Activated CD8-positive, alpha-beta memory T cell treated with anti-CD3 and anti-CD28 coated beads, Interleukin-2, amount 10 ng/mL, durations not matched to agents 7 days and 5 days (primary cell): ENCODE data around the gene LOXL3. TPM values are rescaled to one million over a fixed set of nuclear protein-coding genes. Genes with fewer than 3 reads are reported as not detected.
A peak's percentile ranks its signal among the peaks of the same experiment; 100 is the strongest.

Experiments
- ATAC-seq: fragments of 150-1000 bp; cut with Tn5 transposase; one replicate; pipeline ENCODE4 v1.10.0; 2021; ENCODE audit warnings: moderate library complexity
- CTCF ChIA-PET: fragments of 350-600 bp; sonication (Branson Sonifier 250); formaldehyde crosslinking; loops from one replicate; lab custom pipeline; 2021; ENCODE audit warnings: antibody characterized with exemption; lab: Charles Lee
- DNase-seq: peaks from one replicate; pipeline ENCODE4 v3.0.0-alpha.2; 2020
- H3K27ac Mint-ChIP-seq: one replicate; pipeline ENCODE4 v1.8.0; 2021; ENCODE audit warnings: mild to moderate bottlenecking, mixed read lengths
- H3K27me3 Mint-ChIP-seq: one replicate; pipeline ENCODE4 v1.8.0; 2021; ENCODE audit warnings: mixed read lengths
- H3K36me3 Mint-ChIP-seq: one replicate; pipeline ENCODE4 v1.8.0; 2021; ENCODE audit warnings: mild to moderate bottlenecking, mixed read lengths
- H3K4me1 Mint-ChIP-seq: one replicate; pipeline ENCODE4 v1.8.0; 2021; ENCODE audit warnings: mixed read lengths
- H3K4me3 Mint-ChIP-seq: one replicate; pipeline ENCODE4 v1.8.0; 2021; ENCODE audit warnings: mild to moderate bottlenecking, moderate library complexity, mixed read lengths
- H3K9me3 Mint-ChIP-seq: one replicate; pipeline ENCODE4 v1.8.0; 2022; ENCODE audit warnings: low read depth, mixed read lengths
- total RNA-seq, 2 experiments: library from RNA; stranded (reverse); gene quantifications; one replicate each; pipeline ENCODE4 v1.2.3, GENCODE V29; 2021

The LOXL3 gene
- total RNA-seq, 2 experiments from 2014 or later, result 0.76 to 1.8 TPM

DNA sequence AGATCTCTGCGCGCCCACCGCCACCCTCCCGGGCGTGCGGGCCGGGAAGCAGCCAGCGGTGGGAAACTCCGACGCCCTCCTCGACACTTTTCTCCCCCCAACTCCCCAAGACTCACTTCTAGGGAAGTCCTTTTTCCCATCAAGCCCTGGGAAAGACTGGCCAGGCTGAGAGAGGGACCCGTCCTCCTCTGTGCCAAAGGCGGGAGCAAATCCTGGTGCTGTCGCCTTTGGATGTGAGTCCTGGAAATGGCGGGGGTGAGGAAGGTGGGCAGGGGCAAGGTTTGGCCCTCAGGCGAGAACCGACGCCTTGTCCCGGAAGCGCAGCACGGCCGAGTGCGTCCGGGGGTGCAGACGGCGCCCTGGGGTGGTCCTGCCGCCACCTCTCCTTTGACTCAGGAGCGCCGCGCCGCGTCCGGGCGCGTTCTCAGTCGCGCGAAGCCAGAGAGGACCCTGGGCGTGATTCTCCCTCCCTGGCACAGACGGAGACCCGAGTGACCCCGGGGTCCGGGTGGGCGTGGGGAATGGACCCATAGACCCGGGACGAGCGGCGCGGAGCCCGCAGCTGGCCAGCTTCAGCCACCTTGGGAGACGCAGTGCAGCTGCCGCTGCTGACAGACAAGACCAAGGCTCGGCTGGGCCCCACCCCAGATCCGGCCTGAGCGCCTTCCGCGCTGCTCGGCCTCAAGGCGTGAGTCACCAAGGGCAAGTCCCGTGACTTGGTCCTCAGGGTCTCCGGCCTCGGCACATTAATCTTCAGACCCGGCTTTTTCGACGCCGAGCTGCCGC lies 50.8 kb downstream of the LOXL3 start:
- Mint-ChIP-seq H3K4me1 (peaks cover 56% of the 10 kb centered on the region), H3K27ac (peak overlapping the region; percentile 63), H3K27me3 (peaks cover 44% of the 10 kb centered on the region), H3K9me3 (no peaks in the 10 kb centered on the region), H3K36me3 (peaks cover 10% of the 10 kb centered on the region), H3K4me3 (peak overlapping the region; percentile 77)
- DNase-seq, result peak; percentile 78
- ATAC-seq, result peak; percentile 40
- CTCF ChIA-PET, result interaction anchor here (0.9 to 6.9 kb wide), 16 partner anchors 9 to 353 kb away, joined by 3 to 39 read pairs (median 4); partner anchors contain the start of genes AUP1, CCDC142, DQX1 and HTRA2

DNA sequence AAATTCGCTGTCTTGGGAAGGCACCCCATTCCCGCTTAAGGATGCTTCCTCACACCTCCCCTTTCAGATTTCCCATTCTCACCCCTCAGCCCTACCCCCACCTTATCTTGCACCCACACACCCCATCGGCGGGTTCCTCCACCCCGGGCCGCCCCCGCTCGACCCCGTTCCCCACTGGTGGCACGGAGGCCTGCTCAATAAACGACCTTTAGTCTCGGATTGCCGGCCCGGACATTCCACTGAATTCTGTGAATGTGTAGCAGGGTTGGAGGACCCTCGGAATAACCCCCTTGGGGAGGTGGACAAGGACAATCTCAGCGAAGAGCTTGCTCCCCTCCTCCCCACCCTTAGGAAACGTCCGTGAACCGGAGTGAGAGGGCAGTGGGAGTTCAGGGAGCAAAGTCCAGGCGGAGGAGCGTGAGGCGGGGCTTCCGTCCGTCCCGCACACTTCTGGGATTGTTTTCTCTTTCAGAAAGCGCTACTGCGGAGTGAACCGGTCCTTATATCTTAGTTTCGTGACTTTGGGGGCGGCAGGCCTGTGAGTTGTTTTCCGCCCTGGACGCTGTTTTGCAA lies 51.5 kb downstream of the LOXL3 start:
- Mint-ChIP-seq H3K27ac (no peak overlapping the region), H3K27me3 (peaks cover 49% of the 10 kb centered on the region), H3K36me3 (peaks cover 10% of the 10 kb centered on the region), H3K4me1 (peaks cover 59% of the 10 kb centered on the region), H3K4me3 (peak overlapping the region; percentile 77), H3K9me3 (no peaks in the 10 kb centered on the region)
- DNase-seq, result no peak
- no peak for ATAC-seq
- CTCF ChIA-PET, result interaction anchor here (1.6 to 6.9 kb wide), 5 partner anchors 12 to 86 kb away, joined by 3 to 39 read pairs (median 15); partner anchors contain the start of genes AUP1, CCDC142, HTRA2 and TTC31

- Mint-ChIP-seq H3K4me1 (peaks cover 53% of the 10 kb centered on the region), H3K27ac (no peak overlapping the region), H3K27me3 (peaks cover 49% of the 10 kb centered on the region), H3K9me3 (no peaks in the 10 kb centered on the region), H3K4me3 (peak overlapping the region; percentile 77), H3K36me3 (peaks cover 9% of the 10 kb centered on the region)
- ATAC-seq (no peak), DNase-seq (no peak)
- CTCF ChIA-PET, result interaction anchor here (1.1 to 6.9 kb wide), 7 partner anchors 12 to 86 kb away, joined by 3 to 39 read pairs (median 6); partner anchors contain the start of genes AUP1, C2orf81, CCDC142 and HTRA2
Observed at GRCh38 chr2:74501335-74502071, 52.2 kb downstream of the LOXL3 start.

DNA sequence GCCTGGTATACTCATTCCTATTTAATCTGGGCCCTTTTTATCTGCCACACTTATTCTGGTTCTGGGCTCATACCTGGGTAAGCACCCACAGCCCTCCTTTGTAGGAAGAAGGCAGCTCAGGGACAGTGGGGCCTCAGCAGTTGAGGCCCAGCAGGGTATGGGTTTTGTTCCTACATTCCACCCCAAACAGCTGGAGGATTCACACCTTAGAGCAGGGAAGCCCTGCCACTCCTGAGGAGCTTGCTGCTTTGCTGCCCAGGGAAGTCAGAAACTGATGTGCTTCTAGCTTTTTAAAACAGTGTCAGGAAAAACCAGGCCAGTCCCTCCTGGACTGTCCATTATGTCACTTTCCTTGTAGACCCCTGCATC lies 53.2 kb downstream of the LOXL3 start:
- Mint-ChIP-seq H3K4me1 (peaks cover 48% of the 10 kb centered on the region), H3K27ac (no peak overlapping the region), H3K27me3 (peaks cover 49% of the 10 kb centered on the region), H3K9me3 (no peaks in the 10 kb centered on the region), H3K36me3 (peaks cover 8% of the 10 kb centered on the region), H3K4me3 (no peak overlapping the region)
- CTCF ChIA-PET, result interaction anchor here (1.0 to 6.9 kb wide), 10 partner anchors 9 to 87 kb away, joined by 3 to 39 read pairs (median 5); partner anchors contain the start of genes AUP1, C2orf81, CCDC142 and HTRA2
- no peak for DNase-seq
- ATAC-seq, result no peak

DNA sequence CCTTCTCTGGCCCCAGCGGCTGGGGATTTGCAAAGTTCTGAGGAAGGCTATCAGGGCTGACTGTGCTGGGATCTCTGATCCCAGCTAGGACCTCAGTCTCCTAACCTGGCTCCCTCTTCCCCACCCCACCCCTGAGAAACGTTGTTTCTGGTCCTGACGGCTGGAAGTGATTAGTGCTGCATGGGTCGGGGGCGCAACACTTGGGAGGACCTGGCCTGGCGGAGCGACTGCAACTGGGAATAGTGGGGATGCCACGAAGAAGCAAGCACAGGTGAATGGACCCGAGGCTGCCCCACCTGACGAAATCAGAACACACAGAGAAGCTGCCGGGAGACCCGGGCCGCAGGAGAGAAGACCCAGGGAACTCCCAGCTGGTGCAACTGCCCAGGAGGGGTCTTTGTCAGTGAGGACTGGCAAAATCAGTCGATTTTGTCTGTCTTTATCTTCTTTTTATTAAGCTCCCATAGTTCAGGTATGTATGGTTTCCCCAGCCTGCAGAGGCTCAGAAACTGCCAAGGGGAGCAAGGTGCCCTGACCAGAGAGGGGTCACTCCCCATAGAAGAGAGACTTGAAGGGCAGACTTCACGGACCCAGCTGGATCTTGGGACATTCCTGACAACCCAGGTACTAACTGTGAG lies 53.7 kb downstream of the LOXL3 start:
- H3K9me3 Mint-ChIP-seq, result no peaks in the 10 kb centered on the region
- ATAC-seq (no peak), DNase-seq (no peak)
- no peak overlapping the region for H3K27ac Mint-ChIP-seq
- peaks cover 49% of the 10 kb centered on the region for H3K27me3 Mint-ChIP-seq
- peaks cover 6% of the 10 kb centered on the region for H3K36me3 Mint-ChIP-seq
- H3K4me1 Mint-ChIP-seq, result peaks cover 44% of the 10 kb centered on the region
- H3K4me3 Mint-ChIP-seq, result no peak overlapping the region
- CTCF ChIA-PET, result interaction anchor here (1.0 to 6.9 kb wide), 10 partner anchors 9 to 250 kb away, joined by 3 to 39 read pairs (median 6); partner anchors contain the start of genes AUP1, C2orf81, CCDC142 and HTRA2

GRCh38 chr2:74499267-74499939 lies 54.3 kb downstream of the LOXL3 start, which contains the start of gene LBX2:
Gene LBX2 (minus strand): TSS chr2:74499603. CDS start chr2:74499537, 66 bp downstream.
- peak within 1 kb of the TSS; percentile 80 for H3K27ac Mint-ChIP-seq
- peaks cover 49% of the 10 kb centered on the region for H3K27me3 Mint-ChIP-seq
- peaks cover 39% of the 10 kb centered on the region for H3K4me1 Mint-ChIP-seq
- ATAC-seq, result peak; percentile 16
- CTCF ChIA-PET, result interaction anchor here (0.7 to 6.9 kb wide), 12 partner anchors 10 to 250 kb away, joined by 3 to 39 read pairs (median 6); partner anchors contain the start of genes AUP1, CCDC142, HTRA2 and INO80B
- peaks cover 2% of the 10 kb centered on the region for H3K36me3 Mint-ChIP-seq
- no peaks in the 10 kb centered on the region for H3K9me3 Mint-ChIP-seq
- peak within 1 kb of the TSS; percentile 84 for H3K4me3 Mint-ChIP-seq
- peak; percentile 60 for DNase-seq

- Mint-ChIP-seq H3K4me1 (peaks cover 33% of the 10 kb centered on the region), H3K27ac (peak overlapping the region; percentile 80), H3K9me3 (no peaks in the 10 kb centered on the region), H3K36me3 (no peaks in the 10 kb centered on the region), H3K27me3 (peaks cover 49% of the 10 kb centered on the region), H3K4me3 (peak overlapping the region; percentile 84)
- DNase-seq, result peak; percentile 69
- CTCF ChIA-PET, result interaction anchor here (0.6 to 6.9 kb wide), 9 partner anchors 11 to 249 kb away, joined by 3 to 39 read pairs (median 5); partner anchors contain the start of genes AUP1, CCDC142, HTRA2 and INO80B
- peak; percentile 63 for ATAC-seq
Observed at GRCh38 chr2:74498500-74499266, 55.1 kb downstream of the LOXL3 start.

DNA sequence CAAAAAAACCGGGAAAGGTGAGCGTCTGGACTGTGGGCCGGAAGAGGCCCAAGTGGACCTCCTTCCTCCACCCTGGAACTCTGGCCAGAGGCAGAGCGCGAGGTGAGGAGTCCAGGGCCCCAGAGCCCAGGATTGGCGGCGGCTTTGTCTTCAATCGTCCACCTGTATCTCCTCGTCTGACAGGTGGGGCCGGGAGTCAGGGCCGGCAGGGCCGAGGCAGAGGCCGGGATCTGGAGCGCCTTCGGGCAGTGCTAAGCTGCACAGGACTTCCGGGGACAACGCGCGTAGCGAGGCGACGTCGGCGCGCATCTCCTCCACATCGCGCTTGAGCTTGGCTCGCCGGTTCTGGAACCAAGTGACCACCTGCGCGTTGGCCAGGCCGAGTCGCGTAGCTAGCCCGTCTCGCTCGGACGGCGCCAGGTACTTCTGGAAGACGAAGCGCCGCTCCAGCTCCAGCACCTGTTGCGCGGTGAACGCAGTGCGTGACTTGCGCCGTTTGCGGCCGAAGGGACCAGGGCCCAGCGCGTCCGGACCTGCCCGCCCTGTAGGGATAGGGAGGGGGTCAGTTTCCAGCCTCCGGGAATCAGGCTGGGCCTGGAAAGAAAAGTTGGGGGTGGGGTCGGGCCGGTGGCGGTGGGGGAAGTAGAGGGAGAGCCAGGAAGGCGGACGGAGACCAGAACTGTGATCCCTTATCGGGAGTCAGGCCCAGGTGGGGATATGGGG lies 55.8 kb downstream of the LOXL3 start:
- H3K27ac Mint-ChIP-seq, result peak overlapping the region; percentile 80
- peaks cover 46% of the 10 kb centered on the region for H3K27me3 Mint-ChIP-seq
- no peaks in the 10 kb centered on the region for H3K9me3 Mint-ChIP-seq
- CTCF ChIA-PET, result interaction anchor here (0.6 to 4.1 kb wide), 2 partner anchors 15 to 90 kb away, joined by 3 to 25 read pairs; partner anchors contain the start of genes CCDC142 and TTC31
- peak; percentile 59 for ATAC-seq
- H3K4me3 Mint-ChIP-seq, result peak overlapping the region; percentile 84
- no peaks in the 10 kb centered on the region for H3K36me3 Mint-ChIP-seq
- DNase-seq, result peak; percentile 58
- H3K4me1 Mint-ChIP-seq, result peaks cover 29% of the 10 kb centered on the region

DNA sequence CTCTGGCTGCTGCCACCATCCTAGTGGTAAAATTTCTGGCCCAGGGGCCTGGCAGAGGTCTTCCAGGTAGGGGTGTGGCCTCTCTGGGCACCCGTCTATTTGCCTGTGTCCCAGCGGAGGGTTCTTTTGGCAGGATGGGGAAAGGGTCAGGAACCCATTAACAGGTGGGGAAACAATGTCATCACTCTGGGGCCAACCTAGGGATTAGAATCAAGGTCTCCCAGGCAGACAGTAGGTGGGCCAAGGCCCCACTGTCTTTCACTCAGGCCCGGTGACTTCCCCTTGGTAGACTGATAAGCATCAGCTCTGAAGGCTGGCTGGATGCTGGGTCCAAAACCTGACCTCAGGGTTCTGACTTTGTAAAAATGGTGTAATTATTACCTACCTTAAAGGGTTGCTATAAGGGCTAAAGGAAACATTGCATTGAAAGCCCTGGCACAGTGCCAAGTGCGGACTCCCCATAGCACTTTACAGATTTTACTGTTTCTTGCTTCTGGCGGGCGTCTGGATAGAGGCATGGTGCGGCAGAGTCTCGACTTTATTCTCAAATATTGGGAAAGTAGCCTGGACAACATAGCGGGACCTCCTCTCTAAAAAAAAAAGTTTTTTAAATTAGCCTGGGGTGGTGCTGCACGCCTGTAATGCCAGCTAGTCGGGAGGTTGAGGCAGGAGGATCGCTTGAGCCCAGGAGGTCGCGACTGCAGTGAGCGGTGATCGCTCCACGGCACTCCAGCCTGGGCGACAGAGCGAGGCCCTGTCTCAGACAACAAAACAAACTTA lies 56.6 kb downstream of the LOXL3 start:
- ATAC-seq (no peak), DNase-seq (no peak)
- CTCF ChIA-PET, result interaction anchor here (4.1 kb wide), 1 partner anchor 15 kb away, joined by 25 read pairs; the partner anchor contains the start of genes CCDC142 and TTC31
- peaks cover 2% of the 10 kb centered on the region for H3K36me3 Mint-ChIP-seq
- no peaks in the 10 kb centered on the region for H3K9me3 Mint-ChIP-seq
- no peak overlapping the region for H3K27ac Mint-ChIP-seq
- H3K4me3 Mint-ChIP-seq, result peak overlapping the region; percentile 84
- peaks cover 23% of the 10 kb centered on the region for H3K4me1 Mint-ChIP-seq
- peaks cover 40% of the 10 kb centered on the region for H3K27me3 Mint-ChIP-seq

DNA sequence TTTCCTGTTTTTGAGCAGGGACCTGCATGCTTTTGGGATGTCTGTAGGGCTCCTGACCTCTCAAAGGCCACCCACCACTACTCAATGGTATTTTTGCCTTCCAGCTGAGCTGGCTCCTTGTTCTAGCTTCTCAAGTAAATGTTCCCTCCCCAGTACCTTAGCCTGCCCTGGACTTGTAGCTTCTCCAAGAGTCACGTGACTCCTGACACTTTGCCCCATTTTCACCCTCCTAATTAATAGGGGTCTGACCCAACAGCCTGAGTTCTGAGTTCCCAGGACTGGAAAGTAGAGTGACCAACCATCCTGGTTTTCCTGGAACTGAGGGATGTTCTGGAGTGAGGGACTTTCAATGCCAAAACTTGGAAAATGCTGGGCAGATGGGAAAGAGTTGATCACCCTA lies 58.3 kb downstream of the LOXL3 start:
- no peaks in the 10 kb centered on the region for H3K9me3 Mint-ChIP-seq
- H3K27ac Mint-ChIP-seq, result no peak overlapping the region
- H3K36me3 Mint-ChIP-seq, result peaks cover 12% of the 10 kb centered on the region
- ATAC-seq, result no peak
- DNase-seq, result no peak
- H3K4me1 Mint-ChIP-seq, result peaks cover 20% of the 10 kb centered on the region
- CTCF ChIA-PET, result interaction anchor here (1.4 to 4.1 kb wide), 2 partner anchors 13 to 37 kb away, joined by 3 to 25 read pairs; partner anchors contain the start of genes CCDC142 and TTC31
- H3K27me3 Mint-ChIP-seq, result peaks cover 26% of the 10 kb centered on the region
- no peak overlapping the region for H3K4me3 Mint-ChIP-seq
